PC-3 (cell line): ENCODE data around the gene HPN. TPM values are rescaled to one million over a fixed set of nuclear protein-coding genes. Genes with fewer than 3 reads are reported as not detected.

Experiments used
- ATAC-seq: fragments of 200-7000 bp; cut with Tn5 transposase; 2 replicates; pipeline ENCODE4 v1.9.1; 2020; ENCODE audit warnings: mild to moderate bottlenecking, moderate library complexity
- BruUV-seq: library from RNA; stranded (reverse); fragments of 400-500 nt; replicated peaks from 2 replicates; lab custom pipeline; 2021; lab: Mats Ljungman, UMichigan
- CTCF ChIA-PET: fragments of 300-600 bp; sonication (Branson Sonifier 250); formaldehyde crosslinking; loops from one replicate; lab custom pipeline; 2022; ENCODE audit warnings: antibody characterized with exemption; lab: Charles Lee
- POLR2A ChIA-PET: fragments of 300-600 bp; sonication (Branson Sonifier 250); formaldehyde crosslinking; loops from one replicate; lab custom pipeline; 2022; ENCODE audit warnings: antibody characterized with exemption; ENCODE audit not compliant: unreplicated experiment; lab: Charles Lee
- DNase-seq: peaks from one replicate; pipeline ENCODE4 v3.0.0-alpha.2; 2015
- H2AFZ ChIP-seq: fragments of 300-600 bp; sonication (generic); 2 replicates; pipeline ENCODE4 v1.6.0; 2016; ENCODE audit warnings: antibody characterized with exemption, low read length
- H3F3A ChIP-seq: fragments of 300-600 bp; sonication (generic); one replicate; pipeline ENCODE4 v1.6.0; 2017; ENCODE audit warnings: antibody characterized with exemption, low read length, control low read depth, mild to moderate bottlenecking; ENCODE audit not compliant: unreplicated experiment
- H3K27ac ChIP-seq: fragments of 300-600 bp; sonication (generic); 2 replicates; pipeline ENCODE4 v1.5.1; 2016; ENCODE audit warnings: mild to moderate bottlenecking, low read length
- H3K27me3 ChIP-seq: fragments of 300-600 bp; sonication (generic); 2 replicates; pipeline ENCODE4 v1.6.1; 2016; ENCODE audit warnings: low read length, mixed read lengths
- H3K36me3 ChIP-seq: fragments of 300-600 bp; sonication (generic); 2 replicates; pipeline ENCODE4 v1.6.1; 2016; ENCODE audit warnings: low read depth, mixed run types, low read length, mixed read lengths
- H3K4me1 ChIP-seq: fragments of 300-600 bp; sonication (generic); 2 replicates; pipeline ENCODE4 v1.5.1; 2016; ENCODE audit warnings: low read length; ENCODE audit not compliant: insufficient read depth
- H3K4me2 ChIP-seq: fragments of 300-600 bp; sonication (generic); 2 replicates; pipeline ENCODE4 v1.6.0; 2016; ENCODE audit warnings: low read length
- H3K4me3 ChIP-seq: fragments of 300-600 bp; sonication (generic); 2 replicates; pipeline ENCODE4 v1.5.1; 2016; ENCODE audit warnings: mild to moderate bottlenecking, low read length, mixed read lengths
- H3K79me2 ChIP-seq: fragments of 300-600 bp; sonication (generic); 2 replicates; pipeline ENCODE4 v1.6.1; 2017; ENCODE audit warnings: low read length, mixed read lengths
- H3K9ac ChIP-seq: fragments of 300-600 bp; sonication (generic); 2 replicates; pipeline ENCODE4 v1.6.0; 2016; ENCODE audit warnings: mild to moderate bottlenecking, low read length
- H3K9me2 ChIP-seq: fragments of 300-600 bp; sonication (generic); replicated peaks from 2 replicates; pipeline ENCODE4 v1.6.1; 2016; ENCODE audit warnings: mixed run types, low read length, mixed read lengths
- H3K9me3 ChIP-seq: fragments of 300-600 bp; sonication (generic); 2 replicates; pipeline ENCODE4 v1.6.1; 2016; ENCODE audit warnings: low read length, mixed read lengths
- H4K20me1 ChIP-seq: fragments of 300-600 bp; sonication (generic); 2 replicates; pipeline ENCODE4 v1.6.1; 2016; ENCODE audit warnings: low read length, mixed read lengths
- CTCF ChIP-seq: fragments of 300-600 bp; sonication (generic); conservative IDR thresholded peaks from 2 replicates; pipeline ENCODE4 v1.5.1; 2017; ENCODE audit warnings: antibody characterized with exemption, low read depth, mild to moderate bottlenecking, low read length
- EZH2 ChIP-seq: fragments of 300-600 bp; sonication (generic); IDR thresholded peaks from one replicate; pipeline ENCODE4 v1.6.1; 2017; ENCODE audit warnings: antibody characterized with exemption, mild to moderate bottlenecking, low read length; ENCODE audit not compliant: unreplicated experiment
- EZH2phosphoT487 ChIP-seq: fragments of 300-600 bp; sonication (generic); IDR thresholded peaks from 2 replicates; pipeline ENCODE4 v1.6.1; 2018; ENCODE audit warnings: mild to moderate bottlenecking, antibody characterized with exemption, low read length, borderline replicate concordance
- intact Hi-C: fragments of 100-400 bp; cut with micrococcal nuclease; formaldehyde crosslinking; loops from 2 replicates; pipeline ENCODE4 v1.9.0; 2023
- total RNA-seq: library from RNA; depleted of rRNA; stranded (reverse); fragments of >200 nt; gene quantifications from 2 replicates; pipeline ENCODE4 v1.2.3, GENCODE V29; 2014; rRNA removed

Gene HPN
- total RNA-seq, 1 experiment from 2014 or later, result 0.18 TPM

GRCh38 chr19:35115177-35115951 is 73.8 kb downstream of the HPN start, which contains the start of gene FXYD3:
FXYD3 (plus strand) TSS chr19:35115823; CDS start chr19:35119377, 3,554 bp downstream.
- BruUV-seq, result TSS peak; percentile 78

More at GRCh38 chr19:35115177-35115951, 73.8 kb downstream of the HPN start, which contains the start of gene FXYD3:
- H3K4me1 ChIP-seq, result peaks cover 49% of the 10 kb centered on the region
- H3K27ac ChIP-seq, result peak within 1 kb of the TSS; percentile 92
- no peaks in the 10 kb centered on the region for H3K36me3 ChIP-seq
- H3K4me3 ChIP-seq, result peak within 1 kb of the TSS; percentile 79
- ATAC-seq (peak; percentile 22; the same call in 1 of the 2 replicates), DNase-seq (peak; percentile 34)
- no peaks in the 10 kb centered on the region for H4K20me1 ChIP-seq
- ChIA-PET CTCF (no interaction called here), POLR2A (no interaction called here)
- H3K27me3 ChIP-seq, result no peaks in the 10 kb centered on the region
- no peaks in the 10 kb centered on the region for H3K9me3 ChIP-seq
- peak within 1 kb of the TSS; percentile 96 for H3K4me2 ChIP-seq
- TF ChIP-seq CTCF, result no peak
- no peak for TF ChIP-seq EZH2
- TF ChIP-seq EZH2phosphoT487, result no peak
- peak within 1 kb of the TSS; percentile 90 for H2AFZ ChIP-seq
- intact Hi-C loops, result no loop called here
- H3K9ac ChIP-seq, result peak within 1 kb of the TSS; percentile 95
- no peaks in the 10 kb centered on the region for H3F3A ChIP-seq
- no peaks in the 10 kb centered on the region for H3K9me2 ChIP-seq
- peaks cover 23% of the 10 kb centered on the region for H3K79me2 ChIP-seq

Other genes with a start within 250 kb of the HPN start
- 2.3 and 3.5 TPM in 2 replicates for gene ZNF30, start 114.8 kb upstream of the HPN start, total RNA-seq
- gene ZNF792, start 77.5 kb upstream of the HPN start, total RNA-seq, result 5.8 and 6.3 TPM in 2 replicates
- 24.8 and 32.8 TPM in 2 replicates for gene GRAMD1A, start 41.4 kb upstream of the HPN start, total RNA-seq
- 1.7 TPM in 2 replicates for gene SCN1B, start 11.3 kb upstream of the HPN start, total RNA-seq
- gene FXYD3, start 74.1 kb downstream of the HPN start, total RNA-seq, result 48.7 and 61.6 TPM in 2 replicates
- gene LGI4, start 93.3 kb downstream of the HPN start, total RNA-seq, result 0.22 TPM in 1 of 2 replicates, not detected in the other
- not detected in 2 replicates for gene FXYD1, start 97.1 kb downstream of the HPN start, total RNA-seq
- not detected in 2 replicates for gene FXYD7, start 101.5 kb downstream of the HPN start, total RNA-seq
- 114 and 123 TPM in 2 replicates for gene FXYD5, start 113.0 kb downstream of the HPN start, total RNA-seq
- gene FAM187B, start 187.0 kb downstream of the HPN start, total RNA-seq, result not detected in 2 replicates
- 80.3 and 91.0 TPM in 2 replicates for gene LSR, start 207.3 kb downstream of the HPN start, total RNA-seq
- gene USF2, start 227.2 kb downstream of the HPN start, total RNA-seq, result 102 and 103 TPM in 2 replicates
- gene HAMP, start 240.8 kb downstream of the HPN start, total RNA-seq, result not detected in 2 replicates